ENCODE measurements around the gene CPXM1. TPM values are rescaled to one million over a fixed set of nuclear protein-coding genes. Genes with fewer than 3 reads are reported as not detected.

The CPXM1 gene
- total and polyA plus RNA-seq, 9 of the 15 experiments (the other 6 are each of a cell fraction or from before 2014, with no cell fraction given): 0.04 to 1.1 (median 0.37) TPM; not detected in 2

GRCh38 chr20:2816030-2816582, 15.7 kb upstream of the CPXM1 start, which contains the start of gene TMEM239:
TSS of gene TMEM239 (plus strand) at chr20:2816364. CDS start at chr20:2816555, 191 bp downstream.
- CTCF ChIA-PET (ENCODE audit: low intra/inter-chr PET ratio): no interaction called here
- intact Hi-C loops (cut with micrococcal nuclease) (loop anchor here (2.0 kb wide), 1 partner anchor 37 kb away; no protein-coding TSS in a partner anchor), in situ Hi-C loops (cut with MboI) (no loop called here)
- ATAC-seq: no peak
- 33% methylated on average over 6 of the region's 10 CpGs for WGBS (ENCODE audit: insufficient coverage, low coverage, missing lambda C conversion rate)
- Histone ChIP-seq H3K79me2 (ENCODE audit: control insufficient read depth, insufficient read depth, low read length) (no peaks in the 10 kb centered on the region), H3K27me3 (ENCODE audit: control insufficient read depth in 2 of 2, insufficient read depth in 2 of 2, low read length in 2 of 2) (no peaks in the 10 kb centered on the region), H3K9ac (ENCODE audit: insufficient read depth in 1 of 2, low read depth in 2 of 2, low read length in 2 of 2) (peak within 1 kb of the TSS in 1 of 2 experiments; percentile 45; a peak in 1 of 4 replicates), H3K4me2 (ENCODE audit: insufficient read depth, low read length) (no peak within 1 kb of the TSS), H3K4me3 (no peak within 1 kb of the TSS), H3K9me3 (replicated peaks; ENCODE audit: control insufficient read depth, insufficient read depth, low read depth, low read length) (0 out of 2 replicates have a peak, but pooled peaks cover 2% of the 10 kb centered on the region), H3K36me3 (ENCODE audit: control insufficient read depth, insufficient read depth, low read length) (no peaks in the 10 kb centered on the region), H2AFZ (ENCODE audit: low read depth, low read length) (peak within 1 kb of the TSS; percentile 51), H3K4me1 (replicated peaks in 1 of 2; ENCODE audit: control insufficient read depth in 2 of 2, insufficient read depth in 2 of 2, low read length in 2 of 2) (peaks cover 9 to 28% of the 10 kb centered on the region in 2 experiments), H3K27ac (ENCODE audit: extremely low read depth, low read depth, low read length) (no peak within 1 kb of the TSS), H3K9me1 (ENCODE audit: control insufficient read depth, insufficient read depth, low read length) (peaks cover 3% of the 10 kb centered on the region), H4K20me1 (replicated peaks; ENCODE audit: control insufficient read depth, insufficient read depth, low read length) (no peaks in the 10 kb centered on the region)
- FAIRE-seq: no peak
- BruUV-seq (replicated peaks): no TSS peak
- POLR2A ChIA-PET: no interaction called here
- DNase-seq (ENCODE audit: extremely low read depth in 1 of 4, low spot score in 3 of 4): no peak
- no peak for TF ChIP-seq SP1 (CRISPR knock-in tag; IDR thresholded peaks at IDR 0.05)
- TF ChIP-seq ZBTB2 (IDR thresholded peaks at IDR 0.05): no peak
- TF ChIP-seq, protein P1, sequence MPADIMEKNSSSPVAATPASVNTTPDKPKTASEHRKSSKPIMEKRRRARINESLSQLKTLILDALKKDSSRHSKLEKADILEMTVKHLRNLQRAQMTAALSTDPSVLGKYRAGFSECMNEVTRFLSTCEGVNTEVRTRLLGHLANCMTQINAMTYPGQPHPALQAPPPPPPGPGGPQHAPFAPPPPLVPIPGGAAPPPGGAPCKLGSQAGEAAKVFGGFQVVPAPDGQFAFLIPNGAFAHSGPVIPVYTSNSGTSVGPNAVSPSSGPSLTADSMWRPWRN (IDR thresholded peaks at IDR 0.05; ENCODE audit: low read depth): no peak
- no peak for TF ChIP-seq MECOM (CRISPR knock-in tag; IDR thresholded peaks at IDR 0.05)
- TF ChIP-seq, protein P2, sequence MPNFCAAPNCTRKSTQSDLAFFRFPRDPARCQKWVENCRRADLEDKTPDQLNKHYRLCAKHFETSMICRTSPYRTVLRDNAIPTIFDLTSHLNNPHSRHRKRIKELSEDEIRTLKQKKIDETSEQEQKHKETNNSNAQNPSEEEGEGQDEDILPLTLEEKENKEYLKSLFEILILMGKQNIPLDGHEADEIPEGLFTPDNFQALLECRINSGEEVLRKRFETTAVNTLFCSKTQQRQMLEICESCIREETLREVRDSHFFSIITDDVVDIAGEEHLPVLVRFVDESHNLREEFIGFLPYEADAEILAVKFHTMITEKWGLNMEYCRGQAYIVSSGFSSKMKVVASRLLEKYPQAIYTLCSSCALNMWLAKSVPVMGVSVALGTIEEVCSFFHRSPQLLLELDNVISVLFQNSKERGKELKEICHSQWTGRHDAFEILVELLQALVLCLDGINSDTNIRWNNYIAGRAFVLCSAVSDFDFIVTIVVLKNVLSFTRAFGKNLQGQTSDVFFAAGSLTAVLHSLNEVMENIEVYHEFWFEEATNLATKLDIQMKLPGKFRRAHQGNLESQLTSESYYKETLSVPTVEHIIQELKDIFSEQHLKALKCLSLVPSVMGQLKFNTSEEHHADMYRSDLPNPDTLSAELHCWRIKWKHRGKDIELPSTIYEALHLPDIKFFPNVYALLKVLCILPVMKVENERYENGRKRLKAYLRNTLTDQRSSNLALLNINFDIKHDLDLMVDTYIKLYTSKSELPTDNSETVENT (CRISPR knock-in tag; IDR thresholded peaks at IDR 0.05): no peak
- no peak for TF ChIP-seq CHAMP1 (IDR thresholded peaks at IDR 0.05)
- TF ChIP-seq EWSR1 (IDR thresholded peaks at IDR 0.05; ENCODE audit: borderline replicate concordance, low read depth, partially characterized antibody): no peak
- TF ChIP-seq SIX5 (IDR thresholded peaks at IDR 0.05; ENCODE audit: borderline replicate concordance in 1 of 2, insufficient read depth in 1 of 2, low read depth in 1 of 2, low read length in 2 of 2): no peak
- TF ChIP-seq ZNF134 (CRISPR knock-in tag; conservative IDR thresholded peaks at IDR 0.05): no peak
- TF ChIP-seq, protein P3, sequence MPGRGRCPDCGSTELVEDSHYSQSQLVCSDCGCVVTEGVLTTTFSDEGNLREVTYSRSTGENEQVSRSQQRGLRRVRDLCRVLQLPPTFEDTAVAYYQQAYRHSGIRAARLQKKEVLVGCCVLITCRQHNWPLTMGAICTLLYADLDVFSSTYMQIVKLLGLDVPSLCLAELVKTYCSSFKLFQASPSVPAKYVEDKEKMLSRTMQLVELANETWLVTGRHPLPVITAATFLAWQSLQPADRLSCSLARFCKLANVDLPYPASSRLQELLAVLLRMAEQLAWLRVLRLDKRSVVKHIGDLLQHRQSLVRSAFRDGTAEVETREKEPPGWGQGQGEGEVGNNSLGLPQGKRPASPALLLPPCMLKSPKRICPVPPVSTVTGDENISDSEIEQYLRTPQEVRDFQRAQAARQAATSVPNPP (IDR thresholded peaks at IDR 0.05; ENCODE audit: borderline replicate concordance, insufficient read depth, insufficient read length): no peak
- TF ChIP-seq NFYB (IDR thresholded peaks at IDR 0.05; ENCODE audit: extremely low read depth, insufficient read length): no peak
- TF ChIP-seq SETDB1 (IDR thresholded peaks at IDR 0.05; ENCODE audit: low read length): no peak
- TF ChIP-seq NFE2L1 (tag; IDR thresholded peaks at IDR 0.05; ENCODE audit: borderline replicate concordance, low read depth): no peak
- TF ChIP-seq ZNF217 (CRISPR knock-in tag; IDR thresholded peaks at IDR 0.05): no peak

Data from K562 (cell line).